ENCODE results near the gene PXYLP1. TPM values are rescaled to one million over a fixed set of nuclear protein-coding genes. Genes with fewer than 3 reads are reported as not detected.

The PXYLP1 gene
- total and polyA plus RNA-seq, 9 of the 15 experiments (the other 6 are each of a cell fraction or from before 2014, with no cell fraction given), result 0.80 to 2.9 (median 1.3) TPM

DNA sequence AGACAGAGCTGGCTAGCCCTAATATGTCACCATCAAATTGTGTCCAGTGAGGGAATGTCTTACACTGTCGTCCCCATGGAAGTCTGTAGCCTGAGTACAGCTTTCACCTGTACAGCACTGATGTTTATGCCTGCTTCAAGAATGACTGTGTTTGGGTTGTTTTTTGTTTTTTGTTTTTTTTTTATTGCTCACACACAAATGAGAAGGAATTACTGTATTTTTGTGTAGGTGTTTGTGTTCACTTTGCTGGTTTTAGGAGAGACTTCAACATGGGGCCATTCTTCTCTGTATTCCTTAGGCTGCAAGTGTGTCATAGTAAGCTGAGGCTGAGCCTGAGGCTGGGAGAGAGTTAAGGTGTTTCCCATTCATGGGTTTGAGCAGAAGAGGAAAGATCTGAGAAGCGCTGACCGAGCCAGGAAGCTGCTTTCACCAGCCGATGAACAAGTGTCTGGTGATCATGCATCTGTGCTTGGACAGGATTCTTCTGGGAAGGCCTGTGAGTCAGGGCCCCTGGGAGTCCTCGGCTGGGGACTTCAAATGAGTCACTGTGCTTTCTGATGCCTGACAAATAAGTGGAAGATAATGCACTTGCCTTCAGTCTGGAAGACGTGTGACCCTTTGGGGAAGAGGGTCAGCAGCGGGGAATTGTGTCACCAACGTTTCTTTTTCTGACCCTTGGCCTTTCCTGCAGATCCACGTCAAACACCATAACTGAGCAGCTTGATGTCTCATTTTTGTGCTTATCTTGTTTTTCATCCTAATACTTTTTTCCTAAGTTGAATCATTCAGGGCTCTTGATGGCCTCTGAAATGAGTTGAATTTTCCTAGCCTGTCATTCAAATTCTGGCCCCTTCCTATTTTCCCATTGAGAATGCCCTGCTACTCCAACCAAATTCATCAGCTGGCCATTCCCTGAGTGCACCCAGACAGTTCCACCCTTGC lies 100.0 kb downstream of the PXYLP1 start (continued):
- TF ChIP-seq MEF2A (IDR thresholded peaks at IDR 0.05; ENCODE audit: control insufficient read depth, low read depth, low read length) (no peak), LEF1 (IDR thresholded peaks at IDR 0.05) (peak; percentile 62; the same call in 1 of the 2 replicates), CBX8 (IDR thresholded peaks at IDR 0.05; ENCODE audit: borderline replicate concordance, extremely low read depth, low read depth, low read length, poor library complexity, severe bottlenecking) (no peak), CHD2 (IDR thresholded peaks at IDR 0.05; ENCODE audit: low read depth, low read length) (no peak), THRAP3 (IDR thresholded peaks at IDR 0.05; ENCODE audit: borderline replicate concordance) (no peak), TCF3 (CRISPR knock-in tag; IDR thresholded peaks at IDR 0.05) (peak; percentile 69), NFE2 (IDR thresholded peaks at IDR 0.05; ENCODE audit: low read depth) (peak; percentile 47; the same call in 1 of the 2 replicates), MIER1 (IDR thresholded peaks at IDR 0.05; ENCODE audit: low read depth) (no peak), ZFPM2 (CRISPR knock-in tag; IDR thresholded peaks at IDR 0.05) (no peak), SREBF1 (IDR thresholded peaks at IDR 0.05; ENCODE audit: borderline replicate concordance, low read depth, low read length) (no peak), ESRRB (CRISPR knock-in tag; IDR thresholded peaks at IDR 0.05; ENCODE audit: borderline replicate concordance) (no peak), SAP30 (IDR thresholded peaks at IDR 0.05; ENCODE audit: borderline replicate concordance, insufficient read depth, low read depth, low read length, poor library complexity, severe bottlenecking) (no peak), DIDO1 (tag; IDR thresholded peaks at IDR 0.05; ENCODE audit: low read depth) (no peak), CHD1 (IDR thresholded peaks at IDR 0.05; ENCODE audit: low read length) (no peak), SMAD4 (CRISPR knock-in tag; conservative IDR thresholded peaks at IDR 0.05) (peak; percentile 86), POLR2A (conservative IDR thresholded peaks at IDR 0.05) (0 out of 2 replicates have a peak, but pooled peaks have one; percentile 38), SMARCC2 (IDR thresholded peaks at IDR 0.05; ENCODE audit: low read depth) (peak; percentile 87), ZNF79 (CRISPR knock-in tag; IDR thresholded peaks at IDR 0.05; ENCODE audit: low read depth) (no peak), HDAC1 (IDR thresholded peaks at IDR 0.05) (peak in 1 of 2 experiments; percentile 77; a peak in 2 of 4 replicates), ZNF175 (CRISPR knock-in tag; IDR thresholded peaks at IDR 0.05; ENCODE audit: low read depth) (no peak; the same call in 1 of the 2 replicates), SNIP1 (IDR thresholded peaks at IDR 0.05; ENCODE audit: low read depth) (0 out of 2 replicates have a peak, but pooled peaks have one; percentile 19)
- TF ChIP-seq, protein P1, sequence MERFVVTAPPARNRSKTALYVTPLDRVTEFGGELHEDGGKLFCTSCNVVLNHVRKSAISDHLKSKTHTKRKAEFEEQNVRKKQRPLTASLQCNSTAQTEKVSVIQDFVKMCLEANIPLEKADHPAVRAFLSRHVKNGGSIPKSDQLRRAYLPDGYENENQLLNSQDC (CRISPR knock-in tag; IDR thresholded peaks at IDR 0.05), result no peak
- TF ChIP-seq, protein P2, sequence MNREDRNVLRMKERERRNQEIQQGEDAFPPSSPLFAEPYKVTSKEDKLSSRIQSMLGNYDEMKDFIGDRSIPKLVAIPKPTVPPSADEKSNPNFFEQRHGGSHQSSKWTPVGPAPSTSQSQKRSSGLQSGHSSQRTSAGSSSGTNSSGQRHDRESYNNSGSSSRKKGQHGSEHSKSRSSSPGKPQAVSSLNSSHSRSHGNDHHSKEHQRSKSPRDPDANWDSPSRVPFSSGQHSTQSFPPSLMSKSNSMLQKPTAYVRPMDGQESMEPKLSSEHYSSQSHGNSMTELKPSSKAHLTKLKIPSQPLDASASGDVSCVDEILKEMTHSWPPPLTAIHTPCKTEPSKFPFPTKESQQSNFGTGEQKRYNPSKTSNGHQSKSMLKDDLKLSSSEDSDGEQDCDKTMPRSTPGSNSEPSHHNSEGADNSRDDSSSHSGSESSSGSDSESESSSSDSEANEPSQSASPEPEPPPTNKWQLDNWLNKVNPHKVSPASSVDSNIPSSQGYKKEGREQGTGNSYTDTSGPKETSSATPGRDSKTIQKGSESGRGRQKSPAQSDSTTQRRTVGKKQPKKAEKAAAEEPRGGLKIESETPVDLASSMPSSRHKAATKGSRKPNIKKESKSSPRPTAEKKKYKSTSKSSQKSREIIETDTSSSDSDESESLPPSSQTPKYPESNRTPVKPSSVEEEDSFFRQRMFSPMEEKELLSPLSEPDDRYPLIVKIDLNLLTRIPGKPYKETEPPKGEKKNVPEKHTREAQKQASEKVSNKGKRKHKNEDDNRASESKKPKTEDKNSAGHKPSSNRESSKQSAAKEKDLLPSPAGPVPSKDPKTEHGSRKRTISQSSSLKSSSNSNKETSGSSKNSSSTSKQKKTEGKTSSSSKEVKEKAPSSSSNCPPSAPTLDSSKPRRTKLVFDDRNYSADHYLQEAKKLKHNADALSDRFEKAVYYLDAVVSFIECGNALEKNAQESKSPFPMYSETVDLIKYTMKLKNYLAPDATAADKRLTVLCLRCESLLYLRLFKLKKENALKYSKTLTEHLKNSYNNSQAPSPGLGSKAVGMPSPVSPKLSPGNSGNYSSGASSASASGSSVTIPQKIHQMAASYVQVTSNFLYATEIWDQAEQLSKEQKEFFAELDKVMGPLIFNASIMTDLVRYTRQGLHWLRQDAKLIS (CRISPR knock-in tag; IDR thresholded peaks at IDR 0.05), result no peak
- TF ChIP-seq, protein P3, sequence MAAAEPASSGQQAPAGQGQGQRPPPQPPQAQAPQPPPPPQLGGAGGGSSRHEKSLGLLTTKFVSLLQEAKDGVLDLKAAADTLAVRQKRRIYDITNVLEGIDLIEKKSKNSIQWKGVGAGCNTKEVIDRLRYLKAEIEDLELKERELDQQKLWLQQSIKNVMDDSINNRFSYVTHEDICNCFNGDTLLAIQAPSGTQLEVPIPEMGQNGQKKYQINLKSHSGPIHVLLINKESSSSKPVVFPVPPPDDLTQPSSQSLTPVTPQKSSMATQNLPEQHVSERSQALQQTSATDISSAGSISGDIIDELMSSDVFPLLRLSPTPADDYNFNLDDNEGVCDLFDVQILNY (CRISPR knock-in tag; IDR thresholded peaks at IDR 0.05), result no peak

Measured in K562 (cell line).